DMS53 treated with DMSO at 0.1 percent for 48 hours (cell line): ENCODE measurements around the gene SCFD2.

Experiments
- DNase-seq: peaks from one replicate; lab custom pipeline; 2025; ENCODE audit not compliant: unreplicated experiment; lab: John Stamatoyannopoulos, UW

SCFD2 gene

DNA sequence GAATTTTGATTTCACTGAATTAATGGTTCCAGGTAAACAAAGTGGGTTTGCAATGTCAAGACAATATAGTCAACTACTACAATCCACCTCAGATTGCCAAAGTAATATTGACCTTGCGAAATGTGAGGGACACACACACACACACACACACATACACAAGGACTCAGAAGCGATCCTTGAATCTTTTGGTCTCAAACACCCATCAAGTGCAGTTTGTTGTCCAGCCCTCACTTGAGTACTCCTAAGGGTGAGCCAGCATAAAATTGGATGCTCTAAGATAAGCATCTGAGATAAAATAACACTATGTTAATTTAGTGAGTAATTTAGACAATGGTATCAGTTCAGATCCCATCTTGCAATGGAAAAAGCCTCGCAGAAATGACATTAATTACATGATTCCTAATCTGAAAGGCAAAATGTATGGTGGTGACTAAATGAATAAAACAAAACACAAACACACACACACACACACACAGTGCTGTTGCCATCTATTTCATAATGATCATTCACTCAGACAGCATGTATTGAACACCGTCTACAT is 401.2 kb downstream of the SCFD2 start:
- no peak for DNase-seq

DNA sequence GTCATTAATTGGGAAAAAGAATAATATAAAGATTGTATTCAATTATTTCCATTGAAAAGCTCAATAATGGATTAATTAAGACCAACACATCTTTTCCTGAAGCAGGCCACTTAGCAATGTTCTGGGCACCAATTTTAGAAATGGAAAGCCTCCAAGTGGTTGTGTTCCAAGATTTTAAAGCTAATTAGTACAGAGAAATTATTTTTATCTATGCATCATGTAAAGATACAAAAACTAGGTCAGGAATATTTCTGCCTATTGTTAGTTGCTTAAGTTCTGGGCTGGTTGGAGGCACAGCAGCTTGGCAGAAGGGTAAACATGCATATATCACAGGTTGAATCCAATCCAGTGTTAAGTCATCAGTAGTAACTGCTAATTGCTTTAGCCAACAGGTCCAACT is 401.9 kb downstream of the SCFD2 start:
- DNase-seq: no peak

DNA sequence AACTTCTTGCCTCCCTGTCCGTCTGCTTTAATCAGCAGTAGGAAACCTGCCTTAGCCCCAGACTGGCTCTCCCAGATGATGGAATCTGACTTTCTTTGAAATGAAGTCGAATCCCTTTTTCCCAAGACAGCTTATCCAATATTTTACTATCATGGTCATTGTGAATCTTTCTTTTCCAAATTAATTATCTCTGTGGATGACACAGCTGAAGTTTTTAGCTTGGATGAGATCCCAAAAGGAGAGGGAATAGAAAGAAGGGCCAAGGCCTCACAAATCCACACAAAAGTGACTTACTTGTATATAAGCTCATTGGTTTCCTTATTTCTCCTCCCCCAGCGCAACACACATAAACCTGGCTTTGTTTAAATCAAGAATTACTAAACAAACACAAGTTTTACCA is 403.1 kb downstream of the SCFD2 start:
- DNase-seq: no peak

DNA sequence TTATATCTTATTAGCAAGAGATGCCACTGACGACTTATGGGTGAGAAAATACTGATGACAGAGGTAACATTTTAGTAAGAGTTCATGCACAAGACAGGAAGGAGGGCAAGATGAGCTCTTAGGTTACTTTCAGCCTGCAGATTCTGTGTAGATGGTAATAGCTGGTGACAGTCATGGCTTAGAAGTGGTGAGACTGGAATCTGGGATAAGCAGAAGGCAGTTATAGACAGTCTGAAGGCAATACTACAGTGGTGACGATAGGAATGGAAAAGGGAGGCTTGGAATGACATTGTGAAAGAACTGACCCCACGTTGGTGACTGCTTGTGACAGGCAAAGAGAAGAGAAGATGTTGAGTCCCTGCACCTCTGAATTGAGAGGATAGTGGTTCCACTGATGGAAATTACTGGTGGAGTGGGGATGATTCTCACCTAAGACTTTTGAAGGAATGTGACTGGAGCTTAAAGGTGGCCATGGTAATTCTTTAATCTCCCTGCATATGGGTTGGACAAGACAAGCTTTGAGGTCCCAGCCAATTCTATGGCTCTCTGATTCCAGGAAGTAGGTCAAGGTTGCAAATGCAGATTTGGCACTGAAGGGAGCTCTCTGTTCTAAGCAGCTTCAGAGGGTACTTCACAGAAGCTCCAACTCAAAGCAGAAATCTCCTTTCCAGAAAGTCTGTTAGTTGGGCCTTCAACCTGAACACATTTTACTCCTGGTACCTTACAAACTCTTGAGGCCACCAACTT is 404.0 kb downstream of the SCFD2 start:
- no peak for DNase-seq

DNA sequence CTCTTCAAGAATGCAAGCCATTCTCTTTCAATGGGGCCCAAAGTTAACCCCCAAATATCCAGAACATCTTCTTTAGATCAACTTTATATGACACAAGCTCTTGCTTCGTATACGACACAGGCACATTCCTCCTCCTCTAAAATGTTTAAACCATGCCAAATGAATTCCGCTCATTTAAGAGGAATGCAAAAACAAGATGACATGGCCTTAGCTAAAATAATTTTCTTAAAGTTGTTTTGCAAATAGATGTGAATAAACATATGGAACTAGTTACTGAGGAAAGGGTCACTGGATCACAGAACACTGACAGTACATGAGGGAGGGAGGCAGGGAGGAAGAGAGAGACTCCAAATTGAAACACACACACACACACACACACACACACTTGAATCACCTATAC is 406.3 kb downstream of the SCFD2 start:
- no peak for DNase-seq

DNA sequence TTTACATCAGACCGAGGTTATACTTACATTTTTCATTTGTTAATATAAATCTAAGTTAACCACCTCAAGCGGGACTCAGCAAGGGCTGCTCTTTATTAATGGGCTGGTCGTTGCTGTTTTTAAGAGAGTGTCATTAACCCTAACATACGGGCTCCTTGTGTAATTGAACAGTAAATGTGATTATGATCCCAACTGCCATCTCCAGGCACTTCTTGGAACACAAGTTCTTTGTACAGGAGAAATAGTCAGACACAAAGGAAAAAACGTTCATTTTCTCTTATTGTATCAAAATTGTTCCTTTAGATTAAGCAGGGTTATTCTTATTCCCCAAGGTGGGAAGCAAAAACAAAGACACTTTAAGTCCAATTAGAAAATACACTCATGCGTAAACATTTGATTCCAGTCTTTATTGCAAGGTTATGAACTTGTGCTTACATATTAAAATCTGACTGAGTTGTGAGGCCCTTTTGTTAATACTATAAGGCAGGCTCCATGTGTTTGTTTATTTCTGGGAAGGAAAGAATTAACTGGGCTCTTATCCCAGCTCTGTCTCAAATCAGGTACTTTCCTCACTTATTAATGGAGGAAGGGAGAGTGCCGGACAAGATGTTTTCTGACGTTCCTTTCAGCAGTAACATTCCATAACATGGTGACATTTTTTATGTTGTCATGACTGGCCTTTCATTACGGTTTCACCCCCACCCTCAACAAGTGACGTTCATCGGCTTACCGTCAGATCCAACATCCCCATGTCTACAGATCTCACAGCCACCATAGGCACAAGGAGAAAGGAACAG is 407.8 kb downstream of the SCFD2 start:
- no peak for DNase-seq

DNA sequence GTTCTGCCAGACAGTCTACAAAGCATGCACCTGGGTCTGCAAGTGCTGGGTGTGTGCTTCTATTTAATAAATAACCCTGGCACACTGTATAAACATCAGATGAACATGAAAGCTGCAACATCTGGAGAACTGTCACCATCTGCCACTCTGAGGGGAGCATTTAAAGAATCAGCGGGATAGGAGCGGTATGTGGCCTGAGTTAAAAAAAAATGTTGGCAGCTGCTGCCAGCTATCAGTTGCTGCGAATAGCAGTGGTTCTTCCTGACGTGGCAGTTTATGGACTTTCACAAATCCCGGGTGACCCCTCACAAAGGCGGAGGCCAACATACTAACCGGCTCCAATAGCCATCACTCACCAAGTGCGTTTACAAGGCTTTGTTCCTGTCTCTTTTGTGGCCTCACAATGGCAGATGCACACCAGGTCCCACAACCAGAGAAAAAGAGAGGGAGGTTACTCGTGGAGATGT is 408.6 kb downstream of the SCFD2 start:
- DNase-seq: peak; percentile 43

DNA sequence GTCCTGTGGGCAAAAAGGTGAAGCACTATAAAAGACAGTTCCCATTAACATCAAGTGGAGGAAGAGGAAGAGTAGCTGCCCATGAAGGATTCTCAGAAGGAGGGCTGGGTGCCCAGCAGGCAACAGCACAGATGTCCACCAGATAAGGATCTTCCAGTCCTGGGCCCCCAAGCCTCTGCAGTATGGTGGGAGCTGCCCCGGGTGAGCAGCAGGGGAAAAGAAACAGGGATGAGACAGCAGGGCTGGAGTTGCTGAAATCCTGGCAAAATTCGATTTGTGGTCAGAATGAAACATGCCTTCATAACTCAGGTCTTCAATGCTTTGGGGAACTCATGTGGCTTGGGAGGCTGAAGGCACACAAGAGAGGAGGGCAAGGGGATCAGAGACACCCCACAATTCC is 409.2 kb downstream of the SCFD2 start:
- DNase-seq: no peak

DNA sequence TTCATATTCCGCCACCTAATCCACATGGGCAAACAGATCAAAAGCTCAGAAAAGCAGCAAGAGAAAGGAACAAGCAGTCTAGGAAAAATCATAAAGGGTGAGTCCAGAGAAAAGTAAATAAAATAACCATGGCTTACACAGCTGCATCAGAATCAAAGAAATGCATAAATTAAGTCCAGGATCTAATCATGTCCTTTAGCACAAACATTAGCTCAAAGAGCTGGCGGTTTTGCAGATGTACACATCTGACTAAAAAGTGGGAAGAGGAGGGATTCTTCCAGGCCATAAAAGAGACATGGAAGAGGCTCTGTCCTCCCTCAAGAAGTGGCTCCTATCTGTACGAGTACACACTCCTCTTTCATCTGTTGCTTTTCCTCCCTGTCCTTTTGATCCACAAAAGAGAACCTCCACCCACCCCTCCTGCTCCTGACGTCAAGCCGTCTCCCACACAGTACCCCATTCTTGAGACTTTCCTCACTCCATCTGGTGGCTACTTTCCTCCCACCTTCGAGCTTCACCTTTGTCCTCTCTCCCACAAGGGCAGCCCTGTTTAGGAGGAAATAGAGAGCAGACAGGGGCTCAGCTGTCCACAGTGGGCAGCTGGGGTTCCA is 411.2 kb downstream of the SCFD2 start:
- DNase-seq: no peak

DNA sequence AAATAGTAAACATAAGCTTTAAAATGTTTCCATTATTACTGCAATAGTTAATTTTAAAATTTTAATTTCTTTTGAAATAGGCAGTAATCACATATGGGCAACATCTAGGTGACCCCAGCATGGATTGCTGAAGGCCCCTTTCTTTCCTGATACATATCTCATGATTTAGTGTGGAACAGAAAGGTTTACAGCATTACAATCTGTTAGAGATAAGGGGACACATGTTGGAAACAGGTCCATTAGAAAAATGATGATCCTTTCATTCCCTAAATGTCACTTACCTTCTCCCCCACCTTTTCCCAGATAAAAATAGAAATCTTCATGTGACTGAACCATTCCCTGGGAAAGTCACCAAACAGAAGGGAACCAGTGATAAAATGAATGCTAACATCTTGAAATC is 413.3 kb downstream of the SCFD2 start:
- no peak for DNase-seq

DNA sequence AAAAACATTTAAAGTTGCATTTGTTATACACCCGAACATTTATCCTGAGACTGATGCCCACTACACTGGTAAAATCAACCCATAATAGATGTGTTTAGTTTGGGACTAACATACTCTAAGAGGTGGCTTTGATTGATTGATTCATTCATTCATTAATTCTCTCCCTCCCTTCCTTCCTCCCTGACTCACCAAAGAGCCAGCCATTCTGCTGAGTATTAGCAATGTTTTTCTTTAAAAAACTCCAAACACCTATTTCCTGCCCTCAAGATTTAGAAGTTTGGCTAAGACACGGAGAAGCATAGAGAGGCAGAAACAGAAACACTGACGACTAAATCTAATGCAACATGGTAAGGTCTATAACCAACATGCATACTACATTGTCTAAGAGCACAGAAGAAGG is 414.8 kb downstream of the SCFD2 start:
- DNase-seq: no peak

DNA sequence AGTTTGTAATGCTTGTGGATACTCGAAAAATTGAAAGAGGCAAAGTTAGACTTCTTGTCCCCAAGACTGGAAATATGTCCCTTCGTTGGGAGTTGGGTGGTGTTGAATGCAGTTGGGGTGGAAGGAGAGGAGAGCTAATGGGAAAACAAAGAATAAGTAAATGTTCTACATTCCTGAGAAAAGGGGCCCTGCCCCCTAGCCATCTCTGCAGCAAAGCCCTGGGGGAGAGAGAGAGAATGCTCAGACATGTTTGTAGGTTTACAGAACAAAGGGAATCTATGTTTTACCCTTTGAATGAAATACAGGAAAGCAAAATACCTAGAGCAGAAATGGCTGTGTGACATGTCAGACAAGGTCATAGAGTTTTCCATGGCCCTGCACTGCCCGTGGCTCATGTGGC is 415.6 kb downstream of the SCFD2 start:
- DNase-seq: no peak

DNA sequence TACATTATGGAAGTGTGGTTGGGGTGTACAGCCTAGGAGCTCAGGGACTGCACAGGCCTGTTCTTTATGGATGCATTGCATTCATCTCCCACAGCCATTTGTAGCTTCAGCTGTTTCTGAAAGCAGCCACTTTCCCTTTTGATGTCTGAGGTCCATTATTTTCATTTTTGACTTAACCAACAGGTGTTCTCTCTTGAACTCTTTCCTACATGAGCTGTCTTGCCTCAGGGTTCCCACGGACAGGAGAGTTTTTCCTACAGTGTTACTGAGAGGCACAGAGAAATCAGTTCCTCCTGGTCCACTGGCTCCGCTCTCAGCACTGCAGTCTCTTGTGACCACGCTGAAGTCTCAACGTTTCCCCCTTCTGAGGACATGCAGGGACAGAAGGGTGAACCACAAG is 416.5 kb downstream of the SCFD2 start:
- no peak for DNase-seq

DNA sequence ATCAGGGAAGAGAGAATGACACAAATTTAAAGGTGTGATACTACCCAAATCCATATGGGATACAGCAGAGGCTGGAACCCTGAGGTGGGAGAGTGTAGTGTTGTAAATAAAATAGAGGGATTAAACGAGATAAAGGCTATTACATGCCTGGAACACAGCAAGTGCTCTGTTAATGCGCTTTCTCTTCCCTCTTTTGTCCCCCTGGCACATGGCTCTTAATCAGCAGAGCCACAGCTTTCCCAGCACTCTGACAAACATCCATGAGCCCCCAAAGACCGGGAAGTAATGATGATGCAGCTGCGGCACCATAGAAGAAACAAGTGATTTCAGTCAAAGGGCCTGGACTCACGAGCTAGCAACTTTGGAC is 417.8 kb downstream of the SCFD2 start:
- DNase-seq: no peak

DNA sequence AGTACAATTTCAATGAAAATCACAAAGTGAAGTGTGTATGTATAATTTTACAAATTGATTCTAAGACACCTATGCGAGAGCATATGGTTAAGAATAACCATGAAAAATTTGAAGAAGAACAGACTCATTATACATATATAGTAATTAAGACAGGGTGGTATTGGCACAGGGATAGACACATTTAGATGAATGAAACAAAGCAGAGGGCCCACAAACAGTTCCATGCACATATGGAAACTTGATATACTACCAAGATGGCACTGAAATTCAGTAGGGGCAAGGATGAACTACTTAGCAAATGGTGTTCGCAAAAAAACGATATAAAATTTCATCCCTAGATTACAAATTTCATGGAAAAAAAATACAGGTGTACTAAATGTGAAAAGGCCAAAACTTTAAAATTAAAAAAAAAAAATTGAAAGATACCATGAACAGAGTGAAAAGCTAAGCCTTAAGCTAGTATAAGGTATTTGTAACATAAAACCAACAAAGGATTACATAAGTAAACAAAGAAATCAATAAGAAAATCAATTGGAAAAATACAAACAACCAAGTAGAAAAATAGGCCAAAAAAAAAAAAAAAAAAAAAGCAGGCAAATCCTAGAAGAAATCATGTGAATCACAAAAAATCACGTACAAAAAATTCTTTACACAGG is 418.3 kb downstream of the SCFD2 start:
- no peak for DNase-seq

DNA sequence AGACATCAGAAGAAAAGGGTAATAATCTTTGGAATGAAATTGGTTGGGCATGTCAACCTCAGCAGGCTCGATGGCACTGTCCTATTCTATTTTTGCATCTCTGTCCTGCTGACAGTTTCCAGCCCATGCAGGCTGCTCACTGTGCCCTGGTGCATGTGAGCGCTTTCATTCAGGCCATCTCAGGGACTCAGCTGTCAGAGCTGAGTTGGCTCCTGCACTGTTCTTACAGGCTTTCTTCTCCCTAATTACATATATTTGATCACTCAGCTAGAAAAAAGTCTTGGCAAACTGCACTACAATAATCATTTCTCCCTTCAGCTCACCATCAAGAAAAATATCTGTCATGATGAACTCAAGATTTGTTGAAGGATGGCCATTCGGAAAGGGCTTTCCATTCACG is 419.0 kb downstream of the SCFD2 start:
- no peak for DNase-seq

DNA sequence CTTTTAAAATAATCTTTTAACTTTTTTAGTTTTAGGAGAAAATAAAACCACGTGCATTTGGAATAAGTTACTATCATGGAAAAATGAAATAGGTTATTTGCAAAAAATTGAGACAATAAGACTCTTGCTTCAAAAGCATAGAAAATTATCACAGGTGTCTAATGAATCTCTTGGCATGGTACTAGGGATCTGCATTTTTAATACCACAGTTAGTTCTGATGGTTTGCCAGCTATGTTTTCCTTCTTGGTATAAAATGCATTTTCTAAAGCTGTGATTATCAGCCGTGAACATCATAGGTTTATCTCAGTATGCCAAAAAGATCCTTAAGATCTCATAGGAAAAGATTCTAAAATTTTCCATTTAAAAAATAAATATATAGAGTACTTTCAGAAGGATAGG is 419.9 kb downstream of the SCFD2 start:
- no peak for DNase-seq

DNA sequence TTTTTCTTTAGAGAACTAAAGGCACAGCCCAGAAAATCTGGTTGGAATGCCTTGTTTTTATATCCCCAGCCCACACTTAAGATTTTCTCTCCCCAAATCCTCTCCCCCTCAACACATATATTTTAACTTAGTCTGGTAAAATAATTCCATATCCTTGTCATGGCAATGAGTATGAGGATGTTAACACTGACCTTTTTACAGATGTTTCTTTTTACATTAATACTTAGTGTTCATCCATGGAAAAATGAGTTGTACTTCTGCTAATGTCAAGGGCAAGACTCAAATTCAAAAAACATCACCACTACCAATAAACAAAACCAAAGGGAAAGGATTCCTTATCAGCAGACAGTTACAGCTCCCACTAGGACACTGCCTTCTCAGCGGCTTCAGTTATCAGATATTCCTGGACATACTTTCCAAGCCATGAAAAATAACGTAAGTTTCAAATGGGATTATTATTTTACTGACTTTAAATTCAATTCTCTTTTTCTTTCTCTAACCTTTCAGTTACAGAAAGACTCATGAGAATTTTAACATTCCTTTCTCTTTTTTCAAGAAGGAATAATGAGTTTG is 420.4 kb downstream of the SCFD2 start:
- no peak for DNase-seq

DNA sequence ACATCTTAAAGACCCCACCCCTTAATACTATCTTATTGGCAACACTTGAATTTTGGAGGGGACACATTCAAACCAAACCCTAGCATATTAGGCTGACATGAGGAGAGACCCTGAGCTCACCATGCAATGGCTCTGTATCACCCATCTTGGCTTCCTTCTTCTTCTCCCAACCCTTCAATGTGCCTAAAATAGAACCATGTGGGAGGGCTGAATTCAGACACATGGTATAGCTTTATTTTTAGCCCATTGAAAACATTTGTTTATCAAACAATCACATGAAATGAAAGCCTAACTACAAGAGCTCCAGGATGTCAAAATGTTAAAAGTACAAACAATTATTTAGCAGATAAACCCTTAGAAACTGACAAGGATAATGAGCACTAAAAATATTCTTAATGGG is 422.2 kb downstream of the SCFD2 start:
- no peak for DNase-seq

DNA sequence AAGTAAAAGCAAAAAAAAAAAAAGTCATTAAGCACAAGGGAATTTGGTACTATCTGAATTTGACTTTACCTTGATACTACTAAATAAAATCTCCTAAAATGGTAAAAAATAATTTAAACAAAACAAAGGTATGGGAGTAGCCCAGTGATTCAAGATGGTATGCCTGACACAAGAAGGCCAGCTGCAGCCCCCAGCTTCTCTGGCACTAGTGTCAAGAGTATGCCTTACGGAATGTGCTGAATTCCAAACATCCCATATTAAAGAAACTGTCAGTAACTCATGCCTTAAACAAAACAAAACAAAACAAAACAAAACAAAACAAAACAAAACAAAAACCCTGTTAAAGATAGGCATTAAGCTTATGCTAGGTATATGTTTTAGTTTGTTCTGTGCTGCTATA is 422.9 kb downstream of the SCFD2 start:
- no peak for DNase-seq

DNA sequence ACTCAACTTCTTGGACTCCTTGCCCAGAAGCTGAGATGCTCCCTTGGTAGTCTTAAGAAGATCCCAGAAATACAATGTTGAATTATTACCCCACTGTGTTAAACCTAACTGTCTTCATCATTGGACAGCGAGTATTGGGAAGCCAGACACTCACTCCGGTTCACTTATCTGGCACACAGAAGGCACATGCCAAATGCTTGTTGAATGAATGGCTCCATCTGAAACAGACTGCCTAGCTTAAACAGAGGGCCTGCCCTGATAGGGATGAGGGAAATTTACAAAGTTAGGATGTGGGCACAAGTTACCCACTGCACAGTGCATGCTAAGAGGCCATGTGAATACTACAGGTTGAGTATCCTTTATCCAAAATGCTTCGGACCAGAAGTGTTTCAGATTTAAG is 424.4 kb downstream of the SCFD2 start:
- DNase-seq: no peak
